D341Med (cell line): Measurements from ENCODE around the gene OLFM4.

Experiments used
- DNase-seq: peaks from one replicate; pipeline ENCODE4 v3.0.0; 2012; ENCODE audit warnings: low spot score

Gene OLFM4

GRCh38 chr13:53068585-53069520, 40.2 kb downstream of the OLFM4 start:
- DNase-seq, result peak; percentile 67

DNA sequence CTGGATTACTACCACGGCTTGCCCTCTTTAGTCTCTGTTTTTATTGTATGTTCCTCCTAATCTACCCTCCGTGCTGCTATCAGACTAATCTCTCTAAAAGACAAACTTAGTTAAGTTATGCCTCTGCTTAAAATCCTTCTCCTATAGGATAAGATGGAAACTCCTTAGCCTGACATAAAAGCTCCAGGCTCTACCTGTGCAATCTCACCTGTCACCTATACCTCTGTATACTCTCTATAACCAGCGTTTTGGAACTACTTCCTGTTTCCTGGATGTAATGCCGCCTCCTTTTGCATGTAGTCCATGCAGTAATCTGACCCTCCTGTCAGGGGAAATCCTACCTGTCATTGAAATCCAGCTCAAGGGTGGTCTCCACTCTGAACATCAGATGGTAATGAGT, 41.2 kb downstream of the OLFM4 start:
- no peak for DNase-seq

DNA sequence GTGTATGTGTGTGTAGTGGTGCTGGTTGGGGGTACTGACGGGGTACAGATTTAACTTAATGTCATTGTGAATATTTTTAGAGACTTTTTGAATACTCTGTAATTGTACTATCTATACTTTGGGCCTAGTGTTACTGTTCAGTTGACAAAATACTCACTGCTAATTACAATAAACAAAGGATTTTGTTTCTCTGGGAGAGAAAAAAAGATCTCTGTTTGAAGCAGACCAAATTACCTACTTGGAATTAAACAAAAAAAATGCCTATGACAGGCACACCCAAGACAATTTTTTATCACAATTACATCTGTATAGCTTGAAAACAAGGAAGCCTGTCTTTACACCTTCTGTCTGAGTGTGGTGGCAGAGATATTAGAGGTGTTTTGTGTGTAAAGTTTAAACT, 45.1 kb downstream of the OLFM4 start:
- no peak for DNase-seq

DNA sequence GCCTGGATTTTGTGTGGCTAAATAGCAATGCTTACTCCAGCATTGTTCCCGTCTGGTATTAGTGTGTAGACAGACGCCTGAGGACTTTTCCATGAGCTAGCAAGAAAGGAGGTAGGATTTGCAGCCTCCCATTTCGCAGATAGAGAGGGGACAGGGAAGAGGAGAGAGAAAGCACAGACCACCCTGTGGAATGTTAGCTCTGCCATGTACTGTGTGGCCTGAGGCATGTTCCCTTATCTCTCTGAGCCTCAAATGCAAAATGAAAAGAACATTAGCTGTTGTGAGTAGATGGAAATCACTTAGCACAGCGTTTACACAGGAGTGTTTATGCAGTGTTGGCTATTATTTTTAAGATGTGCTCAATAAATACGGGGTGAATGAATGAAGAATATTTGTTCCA, 45.5 kb downstream of the OLFM4 start:
- DNase-seq, result no peak

- peak; percentile 70 for DNase-seq
Observed at GRCh38 chr13:53075356-53076041, 46.9 kb downstream of the OLFM4 start.

DNA sequence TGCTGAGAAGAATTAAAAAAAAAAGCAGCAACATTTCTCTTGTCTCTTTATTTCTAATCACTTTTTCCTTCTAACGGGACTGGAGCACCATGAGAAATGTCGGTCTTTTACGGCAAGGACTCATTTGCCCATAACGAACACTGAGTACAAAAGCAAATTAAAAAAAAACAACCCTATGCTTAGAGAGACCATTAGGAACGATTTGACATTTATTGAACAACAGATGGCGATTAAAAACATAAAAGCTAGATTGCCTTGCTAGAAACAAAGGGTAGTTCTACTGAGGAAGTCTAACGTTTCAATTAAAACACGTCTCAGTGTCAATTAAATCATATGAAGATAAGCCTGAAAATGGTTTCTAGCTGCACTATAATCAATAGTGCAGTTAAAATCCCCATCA, 51.1 kb downstream of the OLFM4 start:
- DNase-seq, result no peak

- no peak for DNase-seq
Observed at GRCh38 chr13:53088871-53089270, 60.3 kb downstream of the OLFM4 start.

GRCh38 chr13:53089951-53090350, 61.3 kb downstream of the OLFM4 start:
- no peak for DNase-seq

DNA sequence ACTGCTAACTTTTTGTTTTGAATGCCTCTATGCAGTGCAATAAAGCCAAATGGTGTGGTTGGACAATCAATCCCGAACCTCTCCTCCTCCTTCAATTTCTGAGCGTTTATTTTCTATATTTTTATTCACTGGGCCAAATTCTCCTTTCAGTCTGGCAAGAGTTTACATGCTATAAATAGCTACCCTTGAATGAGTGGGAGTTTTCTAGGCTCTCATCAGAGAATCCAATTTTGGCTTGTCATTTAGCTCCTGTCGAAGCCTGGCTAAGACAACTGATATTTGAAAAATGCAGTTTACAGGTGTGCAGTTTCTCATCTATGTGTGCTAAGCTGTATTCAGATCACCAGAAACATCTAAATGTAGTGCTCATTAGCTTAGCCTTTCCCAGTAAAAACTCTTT, 61.8 kb downstream of the OLFM4 start:
- no peak for DNase-seq

DNA sequence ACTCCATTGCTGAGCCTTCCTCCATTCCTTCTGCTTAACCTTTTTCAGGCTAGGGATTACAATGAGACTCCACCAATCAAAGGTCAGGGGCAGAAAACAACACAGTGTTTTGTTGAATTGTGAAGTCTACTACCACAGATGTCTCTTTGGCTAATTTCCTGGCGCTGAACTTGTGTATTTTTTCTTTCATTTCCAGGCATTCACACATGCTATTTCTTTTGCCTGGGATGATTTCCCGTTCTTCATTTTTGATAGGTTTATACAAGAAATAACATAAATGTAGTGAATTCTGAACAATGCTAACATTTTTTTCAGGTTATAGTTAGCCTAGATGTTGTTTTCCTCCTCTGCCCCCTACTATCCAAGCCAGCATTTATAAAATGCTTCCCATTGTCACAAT, 64.3 kb downstream of the OLFM4 start:
- no peak for DNase-seq

GRCh38 chr13:53098455-53098854, 69.8 kb downstream of the OLFM4 start:
- DNase-seq, result no peak

GRCh38 chr13:53100394-53101063, 71.9 kb downstream of the OLFM4 start:
- DNase-seq, result no peak
